Activated T-helper 1 cell treated with anti-CD3 and anti-CD28 coated beads, Interleukin-2, amount 50 U/mL, for 16 hours (primary cell): ENCODE data around the gene CRLF1.

Source experiments
- DNase-seq, 2 donors: peaks; one replicate each; pipeline ENCODE4 v3.0.0-alpha.2; 2020; ENCODE audit warnings: low read depth in 1 of 2, low spot score in 1 of 2

Gene CRLF1

DNA sequence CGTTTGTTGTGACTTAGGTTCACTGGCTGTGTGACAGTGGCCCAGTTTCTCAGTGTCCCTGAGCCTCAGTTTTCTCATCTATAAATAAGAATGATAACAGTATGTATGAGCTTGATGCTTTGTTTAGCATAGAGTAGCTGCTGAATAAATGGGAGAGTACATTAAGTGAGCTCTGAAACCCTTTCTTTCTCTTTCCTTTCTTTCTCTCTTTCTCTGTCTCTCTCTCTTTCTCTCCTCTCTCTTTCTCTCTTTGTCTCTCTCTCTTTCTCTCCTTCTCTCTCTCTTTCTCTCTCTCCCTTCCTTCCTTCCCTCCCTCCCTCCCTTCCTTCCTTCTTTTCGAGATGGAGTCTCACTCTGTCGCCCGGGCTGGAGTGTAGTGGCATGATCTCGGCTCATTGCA, 46.9 kb downstream of the CRLF1 start:
- no peak for DNase-seq

DNA sequence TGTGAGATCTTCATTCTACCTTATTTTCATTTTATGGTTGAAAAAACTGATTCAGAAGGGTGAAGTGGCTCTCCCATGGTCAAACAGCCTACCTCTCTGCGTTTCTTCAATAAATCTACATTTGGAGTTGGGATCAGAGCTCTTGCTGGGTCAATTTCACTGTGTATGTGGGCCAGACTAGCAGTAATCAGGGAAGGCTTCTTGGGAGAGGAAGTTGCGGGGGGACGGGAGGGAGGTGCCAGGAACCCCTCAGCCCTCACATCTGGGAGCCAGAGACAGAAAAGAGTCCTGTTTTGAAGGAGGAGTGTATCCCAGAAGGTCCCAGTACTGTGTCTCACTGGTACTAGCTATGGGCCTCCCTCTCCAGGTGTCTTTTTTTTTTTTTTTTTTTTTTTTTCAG, 48.0 kb downstream of the CRLF1 start:
- no peak for DNase-seq

DNA sequence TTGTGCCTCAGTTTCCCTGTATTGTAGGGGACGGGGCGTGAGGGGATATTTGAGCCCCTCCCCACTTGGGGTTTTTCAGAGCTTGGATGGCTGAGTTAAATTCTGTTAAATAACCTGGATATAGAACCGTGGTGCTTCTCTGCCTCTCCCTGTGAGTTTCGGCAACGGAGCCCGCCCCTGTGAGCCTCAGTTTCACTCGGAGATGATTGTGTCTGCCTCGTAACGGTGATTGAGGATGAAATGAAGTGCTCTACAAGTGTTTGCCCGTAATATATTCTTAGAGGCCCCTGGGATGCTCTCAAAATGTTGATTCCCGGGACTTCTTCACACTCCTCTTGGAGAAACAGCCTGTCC, 48.4 kb downstream of the CRLF1 start:
- DNase-seq, result no peak

DNA sequence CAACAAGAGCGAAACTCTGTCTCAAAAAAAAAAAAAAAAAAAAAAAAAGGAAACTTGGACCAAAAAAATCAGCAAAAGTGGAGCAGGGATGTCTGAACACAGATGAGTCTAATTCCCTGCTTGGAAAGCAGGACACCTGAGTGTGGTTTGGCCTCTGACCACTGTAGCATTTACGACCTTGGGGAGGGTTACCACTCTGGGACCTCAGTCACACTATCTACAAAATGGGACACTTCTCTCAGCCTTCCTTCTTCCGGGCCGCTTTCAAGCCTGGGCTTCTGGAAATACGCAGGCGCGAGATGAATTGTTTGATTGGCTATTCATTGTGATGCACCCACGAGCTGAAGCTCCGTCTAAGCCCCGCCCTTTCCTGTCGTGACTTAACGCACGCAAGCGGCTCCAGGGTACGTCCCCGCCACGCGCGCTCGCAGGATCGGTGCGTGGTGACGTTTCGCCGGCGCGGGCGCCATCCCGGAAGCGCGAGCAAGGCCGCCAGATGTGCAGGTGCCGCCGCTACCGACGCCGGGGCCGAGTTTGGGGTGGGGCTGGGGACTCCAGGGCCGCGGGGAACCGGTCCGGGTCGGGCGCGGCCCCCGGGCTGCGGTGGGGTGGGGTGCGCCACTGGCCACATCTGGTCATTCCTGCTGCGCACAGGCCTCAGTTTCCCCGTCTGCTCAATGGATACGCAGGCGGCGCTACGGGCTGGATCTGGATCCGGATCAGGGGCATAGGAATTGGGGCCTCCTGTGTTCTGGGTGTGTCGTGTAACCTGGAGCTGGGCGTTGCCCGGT, 49.0 kb downstream of the CRLF1 start, which contains the start of gene KXD1:
Gene KXD1, plus strand, starts transcription at position 460 of the 791 bp plus-strand sequence. CDS start 4,187 bp downstream, outside the sequence.
- DNase-seq, result peak; percentile 95 to 97

DNA sequence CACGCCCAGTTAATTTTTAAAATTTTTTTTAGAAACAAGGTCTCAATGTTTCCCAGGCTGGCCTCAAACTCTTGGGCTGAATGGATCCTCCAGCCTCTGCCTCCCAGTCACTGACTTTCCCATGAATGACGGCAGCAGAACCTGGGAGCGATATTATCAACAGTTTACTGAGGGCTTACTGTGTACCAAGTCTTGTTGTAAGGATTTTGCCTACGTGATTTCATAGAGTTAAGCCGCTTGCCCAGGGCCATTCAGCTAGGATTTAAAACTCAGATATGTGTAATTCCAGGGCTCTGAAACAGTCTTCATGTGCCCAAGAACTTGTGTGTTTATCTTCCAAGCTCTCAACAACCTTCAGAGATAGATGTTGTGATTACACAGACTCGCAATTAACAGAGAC, 55.0 kb downstream of the CRLF1 start:
- no peak for DNase-seq

DNA sequence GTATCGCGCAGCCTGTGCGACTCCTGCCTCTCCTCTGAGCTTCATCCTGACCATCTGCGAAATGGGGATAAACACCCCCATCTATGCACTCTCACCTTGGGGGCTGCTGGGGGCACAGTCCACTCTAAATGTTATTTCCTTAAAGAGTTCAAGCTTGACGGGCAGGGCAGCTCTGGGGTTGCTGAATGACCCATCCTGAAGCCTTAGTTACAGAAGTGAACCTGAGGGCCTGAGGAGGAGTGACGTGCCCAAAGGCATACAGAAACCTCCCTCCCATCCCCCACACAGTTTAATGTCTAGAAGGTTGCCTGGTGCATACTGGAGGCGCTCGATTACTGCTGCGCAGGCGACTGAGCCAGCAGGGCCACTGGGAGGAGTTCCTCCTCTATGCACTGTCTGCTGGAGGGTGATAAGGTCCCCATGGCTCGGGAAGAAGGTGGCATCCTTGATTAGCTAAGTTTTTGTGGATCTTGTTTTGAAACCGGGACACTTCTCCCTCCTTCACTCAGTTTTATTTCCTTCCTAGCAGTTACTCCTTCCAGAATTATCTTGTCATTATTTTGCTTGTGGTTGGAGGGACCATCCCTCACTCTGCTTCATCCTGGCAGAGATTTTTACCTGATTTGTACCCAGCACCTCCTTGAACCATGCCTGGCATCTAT, 62.7 kb downstream of the CRLF1 start:
- DNase-seq, result peak; percentile 44 to 49
